UCSD-AML1 (cell line): ENCODE results near the gene MIOX.

Experiments used
- DNase-seq: peaks from one replicate; lab custom pipeline; 2025; ENCODE audit not compliant: unreplicated experiment; lab: John Stamatoyannopoulos, UW

The MIOX gene

DNA sequence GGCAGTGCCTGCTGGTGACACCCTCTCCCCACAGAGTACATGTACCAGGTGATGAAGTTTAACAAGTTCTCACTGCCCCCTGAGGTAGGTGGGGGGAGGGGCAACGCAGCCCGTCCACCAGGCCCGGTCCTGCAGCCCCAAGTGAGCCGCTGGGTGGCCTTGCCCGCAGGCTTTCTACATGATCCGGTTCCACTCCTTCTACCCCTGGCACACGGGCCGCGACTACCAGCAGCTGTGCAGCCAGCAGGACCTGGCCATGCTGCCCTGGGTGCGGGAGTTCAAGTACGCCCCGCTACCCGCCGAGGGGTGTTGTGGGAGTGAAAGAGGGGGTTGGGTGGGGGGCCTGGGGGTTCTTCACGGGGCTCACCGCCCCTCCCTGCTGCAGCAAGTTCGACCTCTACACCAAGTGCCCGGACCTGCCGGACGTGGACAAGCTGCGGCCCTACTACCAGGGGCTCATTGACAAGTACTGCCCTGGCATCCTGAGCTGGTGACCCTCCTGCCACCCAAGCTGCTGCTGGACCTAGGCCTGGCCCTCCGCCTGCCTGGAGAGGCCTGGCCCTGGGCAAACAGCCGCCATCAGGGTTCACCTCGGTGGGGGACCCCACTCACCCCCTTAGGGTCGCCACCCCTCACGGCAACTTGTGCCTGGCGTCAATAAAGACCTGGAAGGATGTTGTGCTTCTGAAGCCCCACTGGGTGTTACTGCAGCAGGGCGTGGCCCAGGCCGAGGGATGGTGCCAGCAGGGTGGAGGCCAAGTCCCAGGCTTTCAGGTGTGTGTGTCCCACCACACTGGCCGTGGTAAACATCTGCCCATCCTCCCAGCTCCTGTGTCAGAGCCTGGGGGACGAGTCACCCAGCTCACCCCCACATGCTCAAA lies 2.9 kb downstream of the MIOX start:
- DNase-seq: no peak

DNA sequence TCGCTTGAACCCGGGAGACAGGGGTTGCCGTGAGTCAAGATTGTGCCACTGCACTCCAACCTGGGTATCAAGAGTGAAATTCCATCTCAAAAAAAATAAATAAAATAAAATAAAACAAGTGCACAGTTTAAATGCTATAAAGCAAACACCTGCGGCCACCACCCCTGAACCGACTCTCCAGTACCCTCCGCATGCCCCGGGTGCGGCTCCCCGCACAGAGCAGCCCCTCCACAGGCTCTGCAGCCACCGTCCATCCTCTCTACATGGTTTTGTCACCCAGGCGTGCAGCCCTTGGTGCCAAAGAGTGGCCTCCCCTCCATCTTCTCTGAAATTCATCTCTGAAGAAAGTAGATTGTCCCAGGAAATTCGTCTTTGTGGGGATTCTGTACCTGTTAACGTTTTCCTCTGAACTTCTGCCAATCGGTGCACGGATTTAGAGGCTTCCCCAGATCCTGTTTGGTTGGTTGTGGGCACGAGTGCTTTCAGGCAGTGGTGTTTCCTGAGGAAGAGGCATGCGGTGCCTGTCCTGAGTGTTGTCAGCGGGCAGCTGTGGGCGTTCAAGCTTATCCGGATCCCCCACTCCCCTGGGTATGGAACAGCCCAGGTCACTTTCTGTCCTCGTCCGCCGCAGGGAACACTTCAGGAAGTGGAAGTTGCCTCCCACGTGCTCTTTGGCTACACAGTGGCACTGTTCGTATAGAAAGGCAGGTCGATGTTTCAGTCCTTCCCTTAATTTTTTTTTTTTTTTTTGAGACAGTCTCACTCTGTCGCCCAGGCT lies 4.1 kb downstream of the MIOX start:
- DNase-seq: peak; percentile 78

DNA sequence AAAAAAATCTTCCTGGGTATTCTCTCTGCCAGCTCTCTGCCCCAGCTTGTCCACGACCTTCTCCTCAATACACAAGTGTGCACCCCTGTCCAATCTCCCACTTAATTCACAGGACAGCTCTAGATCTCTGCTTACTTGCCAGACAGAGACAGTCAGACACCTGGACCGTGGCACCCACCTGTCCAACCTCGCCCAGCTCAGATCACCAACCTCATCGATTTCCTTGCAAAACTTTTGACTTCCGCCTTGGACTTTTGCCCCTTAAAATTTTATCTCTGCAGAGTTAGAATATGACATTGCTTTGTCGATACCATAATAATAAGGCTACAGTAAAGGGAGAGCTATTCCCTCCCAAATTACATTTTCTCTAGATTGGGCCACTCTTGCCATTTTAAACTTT lies 10.4 kb downstream of the MIOX start:
- DNase-seq: no peak

DNA sequence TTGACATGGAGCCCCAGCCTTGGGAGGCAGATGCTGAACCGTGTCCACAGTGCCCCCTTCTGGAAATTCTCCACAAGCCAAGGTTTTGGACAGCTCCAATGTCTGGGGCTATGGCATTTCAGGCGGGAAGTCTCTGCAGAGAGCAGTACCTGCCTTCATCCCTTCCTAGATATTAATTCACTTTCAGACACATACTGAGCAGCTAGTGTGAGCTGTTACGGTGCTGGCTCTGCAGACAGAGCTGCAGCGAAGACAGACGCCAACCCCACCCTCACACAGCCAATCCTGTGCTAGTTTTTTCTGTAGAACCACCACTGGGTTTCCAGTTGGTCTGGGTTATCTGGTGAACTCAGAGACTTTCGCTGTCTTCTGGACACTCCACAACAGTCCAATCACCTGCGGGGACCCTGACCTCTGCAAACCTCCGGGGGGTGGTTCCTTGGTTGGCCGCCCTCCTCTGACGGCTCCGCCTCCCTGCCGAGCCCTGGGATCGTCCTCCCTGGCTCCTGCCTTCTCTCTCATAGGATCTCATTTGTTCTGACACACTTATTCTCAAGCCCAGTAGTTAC lies 11.7 kb downstream of the MIOX start:
- peak; percentile 64 for DNase-seq

DNA sequence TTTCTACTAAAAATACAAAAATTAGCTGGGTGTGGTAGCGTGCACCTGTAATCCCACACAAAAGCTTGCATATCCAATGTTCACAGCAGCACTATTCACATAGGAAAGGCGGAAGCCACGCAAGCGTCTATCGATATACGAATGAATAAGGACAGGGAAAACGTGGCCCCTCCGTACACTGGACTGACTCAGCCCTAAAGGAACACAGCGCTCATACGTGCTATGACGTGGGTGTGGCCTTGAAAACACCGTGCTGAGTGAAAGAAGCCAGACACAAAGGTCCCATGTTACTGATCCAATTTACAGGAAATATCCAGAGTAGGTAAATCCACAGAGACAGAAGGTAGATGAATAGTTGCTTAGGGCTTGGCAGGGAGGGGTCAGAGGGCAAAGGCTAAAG lies 13.8 kb downstream of the MIOX start:
- DNase-seq: no peak

DNA sequence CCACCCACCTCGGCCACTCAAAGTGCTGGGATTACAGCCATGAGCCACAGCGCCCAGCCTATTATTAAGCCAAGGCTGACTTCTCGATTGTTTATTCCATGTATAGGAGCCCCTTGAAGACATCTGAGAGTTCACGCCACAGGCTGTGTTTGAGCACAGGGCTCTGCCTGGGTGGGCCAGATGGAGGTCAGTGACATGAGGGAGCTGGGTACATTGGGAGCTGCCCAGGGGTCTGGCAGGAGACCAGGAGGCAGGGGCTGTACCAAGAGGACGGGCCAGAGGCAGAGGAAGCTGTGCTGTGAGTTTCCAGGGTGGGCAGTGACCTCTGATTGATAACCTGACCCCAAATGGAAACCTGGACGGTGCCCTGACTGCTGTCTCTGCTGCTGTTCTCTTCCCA lies 15.4 kb downstream of the MIOX start:
- DNase-seq: no peak

DNA sequence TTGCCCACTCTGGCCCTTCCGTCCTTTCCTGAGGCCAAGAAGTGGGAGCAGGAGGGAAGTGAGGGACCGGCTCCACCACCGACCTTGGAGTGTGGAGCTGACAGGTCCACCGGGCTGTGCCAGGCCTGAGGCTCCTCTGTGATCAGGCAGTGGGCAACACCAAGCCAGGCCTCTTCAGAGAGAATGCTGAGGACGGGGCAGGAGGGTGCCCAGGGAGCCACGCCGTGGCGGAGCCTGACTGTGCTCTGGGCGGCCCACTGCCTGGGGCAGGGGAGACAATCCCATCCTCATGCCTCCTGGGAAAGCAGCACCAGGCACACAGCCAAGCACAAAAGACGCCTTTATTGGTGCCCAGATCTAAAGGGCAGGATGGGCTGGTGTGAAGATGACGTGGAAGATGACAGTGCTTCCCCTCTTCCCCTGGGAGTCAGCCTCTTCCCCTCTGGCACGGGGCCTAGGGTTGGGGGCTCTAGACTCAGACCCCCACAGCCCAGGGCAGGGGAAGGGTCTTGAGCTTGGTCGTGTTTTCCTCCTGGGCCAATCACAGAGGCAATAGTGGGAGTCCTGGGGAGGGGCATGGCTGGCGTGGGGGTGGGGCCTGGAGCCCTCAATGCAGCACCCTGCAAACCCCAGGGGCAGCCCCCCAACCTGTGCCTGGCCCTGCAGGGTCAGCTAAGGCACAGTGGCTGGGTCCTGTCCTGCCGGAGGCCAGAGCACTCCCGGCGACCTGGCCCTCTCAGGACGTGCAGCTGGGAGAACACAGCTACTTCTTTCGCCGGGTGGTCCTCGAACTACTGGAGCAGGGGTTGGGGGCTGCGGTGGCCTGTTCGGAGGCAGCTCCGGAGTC lies 16.2 kb downstream of the MIOX start:
- DNase-seq: no peak

DNA sequence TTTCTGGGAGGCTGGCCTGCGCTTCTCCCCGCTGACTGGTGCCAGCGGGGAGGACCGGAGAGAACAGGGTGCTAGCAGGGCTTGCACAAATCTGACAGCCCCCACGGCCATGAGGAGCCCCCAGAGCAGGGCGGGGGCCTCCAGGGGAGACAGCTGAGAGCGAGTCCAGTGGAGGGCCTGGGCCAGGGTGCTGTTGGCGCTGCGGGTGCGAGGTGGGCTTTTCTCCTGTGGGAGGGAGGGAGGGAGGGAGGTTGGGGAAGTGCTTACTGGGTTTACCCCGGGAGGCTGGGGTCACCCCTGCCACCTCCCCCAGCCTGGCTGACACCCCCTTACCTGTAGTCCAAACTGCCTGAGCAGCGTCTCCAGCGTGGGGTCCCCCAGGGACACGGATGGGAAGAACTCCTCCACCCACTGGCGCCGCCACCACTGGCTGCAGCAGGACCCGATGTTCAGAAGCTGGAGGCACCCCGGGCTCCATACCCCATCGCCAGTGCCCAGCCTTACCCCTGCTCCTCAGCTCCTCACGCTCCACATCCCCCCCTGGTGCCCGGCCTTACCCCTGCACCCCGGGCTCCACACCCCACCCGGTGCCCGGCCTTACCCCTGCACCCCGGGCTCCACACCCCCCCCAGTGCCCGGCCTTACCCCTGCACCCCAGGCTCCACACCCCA lies 17.0 kb downstream of the MIOX start:
- no peak for DNase-seq

DNA sequence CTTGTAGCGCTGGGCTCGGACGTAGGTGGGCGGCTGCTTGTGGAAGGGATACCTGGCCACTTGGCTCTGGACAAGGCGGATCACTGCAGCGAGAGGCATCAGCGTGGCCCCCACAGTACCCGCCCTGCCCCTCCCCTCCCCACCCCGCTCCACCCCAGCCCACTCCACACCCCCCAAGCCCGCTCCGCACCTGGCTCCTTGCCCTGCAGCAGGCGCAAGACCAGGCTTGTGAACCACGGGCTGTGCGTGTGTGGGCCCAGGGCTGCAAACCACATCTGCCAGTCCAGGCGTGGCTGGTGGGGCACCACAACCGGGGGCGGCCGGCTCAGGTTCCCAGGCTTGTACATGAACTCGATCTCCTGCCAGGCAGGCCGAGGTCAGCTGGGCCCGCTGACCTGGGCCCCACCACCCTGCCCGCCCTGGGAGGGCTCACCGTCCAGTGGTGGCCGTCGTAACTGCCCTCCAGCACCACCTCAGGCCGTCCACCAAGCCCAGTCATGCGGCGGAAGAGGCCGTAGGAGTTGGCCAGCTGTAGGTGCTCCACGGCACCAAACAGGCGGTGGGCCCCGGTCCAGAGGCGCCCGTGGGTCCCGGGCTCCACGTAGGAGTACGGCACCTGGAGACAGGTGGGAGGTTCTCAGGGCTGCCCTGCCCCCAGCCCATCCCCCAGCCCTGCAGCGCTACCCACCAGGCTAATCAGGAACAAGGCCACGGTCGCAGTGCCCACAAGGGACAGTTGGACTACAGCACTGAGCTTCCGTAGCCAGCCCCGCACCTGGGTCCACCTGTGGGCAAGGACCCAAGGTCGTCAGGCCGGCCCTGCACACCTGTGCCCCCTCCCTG lies 17.9 kb downstream of the MIOX start:
- DNase-seq: no peak

DNA sequence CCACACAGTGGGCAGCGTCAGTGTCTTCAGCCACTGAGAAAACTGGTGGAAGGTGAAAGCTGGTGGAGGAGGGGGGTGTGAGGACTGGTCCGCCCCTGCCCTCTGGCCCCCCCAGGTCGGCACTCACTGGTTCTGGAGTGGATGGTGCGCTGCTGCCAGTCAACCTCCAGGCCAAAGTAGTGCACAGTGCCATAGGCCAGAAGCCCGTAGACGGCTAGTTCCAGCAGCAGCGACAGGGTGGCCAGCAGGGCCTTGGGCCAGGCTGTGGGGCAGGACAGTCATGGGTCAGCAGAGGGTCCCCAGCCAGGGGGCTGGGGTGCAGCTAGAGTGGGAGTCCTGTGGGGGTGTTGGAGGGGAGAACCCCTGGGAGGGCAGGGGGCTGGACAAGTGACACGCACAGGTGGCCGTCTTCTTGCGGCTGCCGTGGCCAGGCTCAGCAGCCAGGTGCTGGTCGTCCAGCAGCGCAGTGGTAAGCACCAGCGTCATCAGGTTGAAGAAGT lies 18.7 kb downstream of the MIOX start:
- DNase-seq: no peak

DNA sequence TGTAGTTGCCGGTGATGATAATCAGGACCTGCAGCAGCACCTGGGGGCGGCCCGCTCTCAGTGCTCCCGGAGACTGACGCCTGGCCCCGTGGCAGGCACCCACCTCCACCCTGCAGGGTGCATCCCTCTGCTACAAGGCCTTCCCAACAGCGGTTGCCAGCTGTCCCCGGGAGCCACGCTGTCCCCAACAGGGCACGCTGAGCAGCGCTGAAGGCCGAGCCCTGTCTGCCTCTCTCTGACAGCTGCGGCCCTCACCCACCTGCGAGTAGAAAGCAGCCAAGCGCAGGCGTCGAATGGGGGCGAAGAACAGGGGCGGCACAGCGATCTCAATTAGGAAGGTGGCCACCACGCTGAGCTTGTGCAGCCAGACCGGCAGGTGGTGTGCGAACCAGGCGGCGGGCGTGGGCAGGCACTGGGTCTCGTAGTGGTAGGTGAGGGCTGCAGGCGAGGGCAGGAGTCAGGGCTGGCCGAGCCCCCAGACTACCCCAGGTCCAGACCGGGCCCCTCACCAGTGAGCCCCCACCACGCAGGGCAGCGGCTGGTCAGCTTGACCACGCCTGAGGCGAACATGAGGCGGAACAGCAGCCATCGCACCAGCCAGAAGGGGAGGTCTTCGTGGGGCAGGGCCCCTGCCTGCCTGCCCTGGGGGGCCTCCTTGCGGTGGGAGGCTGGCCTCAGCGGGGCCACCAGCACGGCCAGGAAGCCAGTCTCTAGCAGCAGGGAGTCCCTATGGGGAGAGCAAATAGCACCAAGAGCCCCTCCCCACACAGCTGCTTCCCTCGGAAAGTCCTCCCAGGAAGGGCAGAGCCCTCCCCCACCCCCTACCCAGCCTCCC lies 19.3 kb downstream of the MIOX start:
- no peak for DNase-seq

DNA sequence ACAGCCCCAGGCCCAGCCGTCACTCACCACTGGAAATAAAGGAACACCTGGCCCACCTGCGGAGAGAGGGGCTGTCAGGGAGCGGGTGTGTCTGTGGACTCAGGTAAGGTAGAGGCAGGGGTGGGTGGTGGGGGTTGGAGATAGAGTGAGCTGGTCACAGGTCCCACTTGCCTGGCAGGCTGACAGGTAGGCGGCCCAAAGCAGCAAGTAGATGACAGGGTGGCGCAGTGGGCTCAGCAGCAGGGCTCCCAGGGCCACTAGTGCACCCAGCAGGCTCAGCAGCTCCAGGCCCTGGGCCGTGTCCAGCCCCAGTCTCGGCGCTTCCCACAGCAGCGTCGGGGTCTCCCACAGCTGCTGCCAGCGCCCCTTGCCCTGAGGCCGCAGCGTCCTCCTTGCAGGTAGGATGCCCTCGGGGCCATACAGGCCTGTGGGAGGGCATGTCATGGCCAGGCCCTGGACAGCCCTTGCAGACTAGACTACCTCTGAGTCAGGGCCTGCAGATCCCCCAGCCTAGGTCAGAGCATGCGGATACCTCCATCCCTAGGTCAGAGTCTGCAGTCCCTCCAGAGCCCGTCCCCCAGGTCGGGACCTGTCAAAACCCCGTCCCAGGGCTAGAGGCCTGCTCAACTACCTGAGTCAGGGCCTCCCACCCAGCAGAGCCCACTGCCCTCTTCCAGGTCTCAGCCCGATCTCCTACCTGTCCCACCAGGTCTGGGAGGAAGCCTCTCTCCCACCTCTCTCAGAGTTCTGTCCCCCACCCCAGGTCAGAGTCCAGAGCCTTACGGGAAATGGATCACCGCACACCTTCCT lies 20.2 kb downstream of the MIOX start:
- no peak for DNase-seq

DNA sequence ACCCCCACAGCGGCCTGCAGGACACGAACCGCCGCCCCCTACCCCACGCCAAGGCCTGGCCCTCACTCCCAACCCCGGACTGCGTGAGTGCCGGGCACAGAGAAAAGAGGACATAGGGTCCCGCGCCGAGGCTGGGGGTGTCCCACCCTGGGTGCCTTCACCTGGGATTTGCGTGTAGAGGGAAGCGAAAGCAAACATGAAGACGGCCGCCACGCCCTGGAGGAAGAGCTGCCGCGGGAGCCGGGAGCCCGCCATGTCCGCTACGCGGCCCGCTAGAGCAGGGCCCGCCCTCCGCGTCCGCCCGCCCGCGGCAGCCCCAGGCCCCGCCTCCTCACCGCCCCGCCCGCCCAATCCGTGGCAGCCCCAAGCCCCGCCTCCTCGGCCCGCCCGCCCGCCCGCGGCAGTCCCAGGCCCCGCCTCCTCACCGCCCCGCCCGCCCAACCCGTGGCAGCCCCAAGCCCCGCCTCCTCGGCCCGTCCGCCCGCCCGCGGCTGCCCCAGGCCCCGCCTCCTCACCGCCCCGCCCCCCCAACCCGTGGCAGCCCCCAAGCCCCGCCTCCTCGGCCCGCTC lies 20.8 kb downstream of the MIOX start, which contains the start of gene LMF2:
LMF2 (minus strand) TSS at position 282 of the 570 bp plus-strand sequence; CDS start at position 255, 27 bp downstream.
- DNase-seq: no peak

DNA sequence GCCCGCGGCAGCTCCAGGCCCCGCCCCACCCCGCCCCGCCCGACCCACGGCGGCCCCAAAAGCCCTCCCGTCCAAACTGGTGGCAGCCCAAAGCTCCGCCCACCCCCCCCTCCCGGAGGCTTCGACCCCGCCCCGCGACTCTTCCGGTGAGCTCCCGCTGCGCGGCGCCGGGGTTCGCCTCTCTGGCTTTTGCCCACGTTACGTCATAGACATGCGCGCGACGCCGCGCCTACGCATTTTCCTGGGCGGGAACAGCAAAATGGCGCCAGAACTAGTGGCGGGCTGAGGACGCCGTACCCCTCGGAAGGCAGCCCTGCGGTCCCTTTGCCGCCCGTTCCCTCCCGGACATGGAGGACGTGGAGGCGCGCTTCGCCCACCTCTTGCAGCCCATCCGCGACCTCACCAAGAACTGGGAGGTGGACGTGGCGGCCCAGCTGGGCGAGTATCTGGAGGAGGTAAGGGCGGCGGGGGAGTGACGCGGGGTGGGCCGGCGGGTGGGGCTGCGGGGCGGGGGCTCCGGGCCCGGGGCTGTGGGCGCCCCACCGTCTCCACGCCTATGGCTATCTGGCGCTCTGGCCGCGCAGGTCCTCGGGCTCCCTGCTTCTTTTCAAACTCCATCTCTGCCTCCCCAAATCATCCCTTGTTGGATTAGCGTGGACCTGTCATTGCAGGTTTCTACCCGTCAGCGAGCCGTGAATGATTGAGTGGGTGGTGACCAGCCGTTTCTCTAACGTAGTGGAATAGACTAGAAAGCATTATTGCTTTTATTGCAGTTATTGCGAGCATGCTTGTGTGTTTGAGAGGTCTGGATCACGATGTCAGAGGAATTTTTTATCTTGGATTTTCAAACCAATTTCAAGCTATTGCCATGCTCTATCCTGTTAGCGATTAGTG lies 21.6 kb downstream of the MIOX start, which contains the start of gene NCAPH2:
NCAPH2 (plus strand) TSS at position 234 of the 894 bp plus-strand sequence; CDS start at position 348, 114 bp downstream.
- peak; percentile 98 for DNase-seq

DNA sequence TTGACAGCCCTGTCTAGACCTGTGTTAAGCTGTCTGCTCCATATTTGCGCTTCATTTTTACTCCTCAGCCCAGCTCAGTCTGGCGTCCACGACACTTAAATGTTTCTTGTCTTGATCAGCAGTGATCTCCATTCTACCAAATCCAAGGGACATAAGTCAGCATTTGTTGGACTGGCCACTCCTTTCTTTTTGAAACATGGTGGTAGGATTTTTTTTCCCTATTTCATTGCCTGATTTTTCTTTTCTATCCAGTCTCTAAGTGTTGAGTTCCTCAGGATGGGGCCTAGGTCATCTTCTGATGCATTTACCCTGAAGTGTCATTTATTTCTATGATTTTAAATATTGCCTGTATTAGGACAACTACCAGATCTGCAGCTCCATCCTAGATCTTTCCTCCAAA lies 22.2 kb downstream of the MIOX start:
- no peak for DNase-seq

DNA sequence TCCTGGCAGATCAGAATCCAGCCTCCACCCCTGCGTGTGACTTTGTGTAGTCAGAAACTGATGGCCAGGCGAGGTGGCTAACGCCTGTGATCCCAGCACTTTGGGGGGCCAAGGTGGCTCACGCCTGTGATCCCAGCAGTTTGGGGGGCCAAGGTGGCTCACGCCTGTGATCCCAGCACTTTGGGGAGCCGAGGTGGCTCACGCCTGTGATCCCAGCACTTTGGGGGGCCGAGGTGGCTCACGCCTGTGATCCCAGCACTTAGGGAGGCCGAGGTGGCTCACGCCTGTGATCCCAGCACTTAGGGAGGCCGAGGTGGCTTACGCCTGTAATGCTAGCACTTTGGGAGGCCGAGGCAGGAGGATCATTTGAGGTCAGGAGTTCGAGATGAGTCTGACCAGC lies 26.5 kb downstream of the MIOX start:
- DNase-seq: no peak
